HG03039 (cell line): ENCODE data around the gene SLC45A1.

Experiments used
- ATAC-seq: cut with Tn5 transposase; IDR thresholded peaks from one replicate; pipeline ENCODE4 v1.9.1; 2021; ENCODE audit warnings: mild to moderate bottlenecking, moderate library complexity; ENCODE audit not compliant: unreplicated experiment

SLC45A1 gene

GRCh38 chr1:8382608-8383505 is 64.9 kb downstream of the SLC45A1 start:
- no peak for ATAC-seq

- ATAC-seq: no peak
Observed at GRCh38 chr1:8384088-8384487, 66.2 kb downstream of the SLC45A1 start.

- no peak for ATAC-seq
Observed at GRCh38 chr1:8384577-8384976, 66.7 kb downstream of the SLC45A1 start.

DNA sequence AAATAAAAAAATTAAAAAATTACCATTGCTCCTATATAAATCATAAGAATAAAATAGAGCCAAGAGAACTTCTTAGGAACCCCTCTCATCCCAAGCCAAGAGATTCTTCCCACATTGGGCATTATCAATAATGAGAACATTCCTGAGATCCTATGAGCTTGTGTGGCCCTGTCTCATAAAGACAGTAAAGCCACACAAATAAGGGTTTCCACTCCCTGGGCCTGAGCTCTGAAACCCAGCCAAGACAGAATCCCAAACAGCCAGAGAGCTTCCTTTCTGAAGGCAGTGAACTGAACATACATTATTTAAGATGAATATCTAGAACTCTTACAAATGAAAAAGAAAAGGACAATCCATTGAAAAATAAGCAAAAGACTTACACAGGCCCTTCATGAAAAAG is 68.3 kb downstream of the SLC45A1 start:
- no peak for ATAC-seq

DNA sequence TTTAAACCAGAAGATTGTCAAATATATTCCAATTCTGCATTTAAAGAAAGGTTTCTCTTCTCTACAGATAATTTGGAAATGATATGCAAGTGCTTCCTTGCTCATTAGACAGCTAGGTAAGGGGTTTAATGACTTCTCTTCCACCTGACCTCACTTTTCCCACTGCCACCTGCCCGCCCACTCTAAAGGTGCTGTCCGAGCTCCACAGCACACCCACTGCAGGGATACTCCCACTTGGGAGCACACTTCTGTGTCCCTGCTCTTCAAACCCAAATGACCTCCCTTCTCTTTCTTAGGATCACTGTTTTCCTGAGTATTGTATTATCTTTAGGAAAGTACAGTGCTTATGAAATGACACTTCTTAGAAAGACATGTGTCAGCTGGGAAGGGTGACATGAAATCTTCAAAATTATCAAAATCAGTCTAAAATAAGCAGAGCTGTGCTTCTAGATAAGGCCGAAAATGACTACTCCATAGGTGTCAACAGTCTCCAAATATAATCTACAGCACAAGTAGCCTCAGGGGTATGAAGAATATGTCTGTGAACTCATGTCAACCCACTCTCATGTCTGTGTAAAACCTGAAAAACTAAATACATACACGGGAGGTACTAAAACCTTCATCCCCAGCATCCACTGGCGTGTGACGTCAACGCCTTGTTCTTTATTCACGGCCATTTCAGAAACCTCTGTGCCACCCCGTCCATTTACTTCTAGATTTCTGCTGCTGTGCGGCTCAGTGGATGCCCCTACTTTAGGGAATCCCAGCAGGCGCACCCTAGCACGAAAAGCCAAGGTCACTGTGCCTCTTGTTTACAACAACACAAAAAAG is 71.0 kb downstream of the SLC45A1 start:
- no peak for ATAC-seq

- ATAC-seq: no peak
Observed at GRCh38 chr1:8389958-8390535, 72.1 kb downstream of the SLC45A1 start.

DNA sequence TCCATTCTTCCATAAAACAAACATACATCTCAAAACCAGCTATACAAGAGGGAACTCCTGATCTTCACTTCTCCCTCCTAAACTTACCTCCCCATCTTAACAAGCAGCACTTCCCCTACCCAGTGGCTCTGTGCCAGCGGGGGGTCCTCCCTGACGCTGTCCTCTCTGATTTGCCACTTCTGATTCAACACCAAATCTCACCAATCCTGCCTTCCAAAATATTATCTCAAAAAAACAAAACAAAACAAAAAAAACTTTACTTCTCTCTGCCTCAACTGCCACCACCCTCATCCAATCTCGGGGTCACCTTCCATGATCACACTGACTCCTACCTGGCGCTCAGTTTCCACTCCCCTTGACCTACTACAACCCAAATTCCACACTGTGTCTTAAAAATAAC is 72.8 kb downstream of the SLC45A1 start:
- ATAC-seq: no peak

DNA sequence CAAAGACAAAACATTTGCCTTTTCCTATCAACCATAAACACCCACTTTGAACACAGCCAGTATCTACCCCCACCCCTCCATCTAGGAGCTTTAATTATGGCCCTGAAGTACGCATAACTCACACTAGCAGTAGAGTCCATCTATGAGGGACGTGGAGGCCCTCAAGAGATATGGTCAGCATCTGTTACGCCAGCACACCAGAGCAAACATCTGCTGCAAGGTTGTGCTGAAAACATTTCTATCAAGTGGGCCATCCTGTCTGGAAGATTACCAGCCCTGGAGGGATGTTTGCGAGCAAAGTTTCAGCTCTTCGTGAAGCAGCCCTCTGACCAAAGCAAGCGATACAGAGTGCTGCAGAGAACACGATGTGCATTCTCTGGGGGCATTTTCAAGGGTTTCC is 74.6 kb downstream of the SLC45A1 start:
- ATAC-seq: no peak
